Natural killer cell treated with Interleukin-12 subunit alpha and Interleukin-12 subunit beta and Interleukin-15 and Interleukin-18, amount 100 ng/mL, for 72 hours (primary cell): ENCODE data around the gene PLET1. TPM values are rescaled to one million over a fixed set of nuclear protein-coding genes. Genes with fewer than 3 reads are reported as not detected.
A peak's percentile ranks its signal among the peaks of the same experiment; 100 is the strongest.

Experiments
- ATAC-seq, 2 donors: fragments of 150-1000 bp; cut with Tn5 transposase in 1 of 2; sonication (Bioruptor Pico), chemical (Tn5 transposase) in 1 of 2; 2 replicates each; pipeline ENCODE4 v1.10.0; 2021
- DNase-seq: peaks from one replicate; pipeline ENCODE4 v3.0.0; 2022; ENCODE audit warnings: low spot score
- H3K27ac Mint-ChIP-seq, 2 donors: 1 replicate in 1 of 2; 2 replicates in 1 of 2; pipeline ENCODE4 v1.8.0; 2022; ENCODE audit warnings: mixed read lengths in 2 of 2, mild to moderate bottlenecking in 1 of 2, moderate library complexity in 1 of 2
- H3K27me3 Mint-ChIP-seq, 2 donors: 1 replicate in 1 of 2; 2 replicates in 1 of 2; pipeline ENCODE4 v1.8.0; 2022; ENCODE audit warnings: mixed read lengths in 2 of 2
- H3K36me3 Mint-ChIP-seq: one replicate; pipeline ENCODE4 v1.8.0; 2022; ENCODE audit warnings: mixed read lengths
- H3K4me1 Mint-ChIP-seq, 2 donors: 1 replicate in 1 of 2; 2 replicates in 1 of 2; pipeline ENCODE4 v1.8.0; 2022; ENCODE audit warnings: low read depth in 2 of 2, mixed read lengths in 2 of 2, mild to moderate bottlenecking in 1 of 2
- H3K4me3 Mint-ChIP-seq: one replicate; pipeline ENCODE4 v1.8.0; 2022; ENCODE audit warnings: mixed read lengths
- H3K9me3 Mint-ChIP-seq: 2 replicates; pipeline ENCODE4 v1.8.0; 2022; ENCODE audit warnings: mixed read lengths
- total RNA-seq, 2 donors: library from RNA; stranded (reverse); gene quantifications; one replicate each; pipeline ENCODE4 v1.2.3, GENCODE V29; 2022

Gene PLET1
- total RNA-seq, 2 donors from 2014 or later: not detected

GRCh38 chr11:112293614-112294013 lies 33.0 kb upstream of the PLET1 start:
- Mint-ChIP-seq H3K36me3 (peaks cover 5% of the 10 kb centered on the region), H3K27ac (no peak overlapping the region), H3K4me3 (no peak overlapping the region), H3K4me1 (peaks cover 23% of the 10 kb centered on the region in 2 donors), H3K27me3 (peaks cover 0 to 9% of the 10 kb centered on the region in 2 donors), H3K9me3 (no peaks in the 10 kb centered on the region)
- no peak for ATAC-seq
- DNase-seq: no peak

GRCh38 chr11:112292785-112293407 lies 32.2 kb upstream of the PLET1 start:
- no peaks in the 10 kb centered on the region for H3K9me3 Mint-ChIP-seq
- H3K27me3 Mint-ChIP-seq: peaks cover 4 to 9% of the 10 kb centered on the region in 2 donors
- H3K4me1 Mint-ChIP-seq: peaks cover 20% of the 10 kb centered on the region in 2 donors
- DNase-seq: no peak
- peak overlapping the region in 1 of 2 donors; percentile 57 for H3K27ac Mint-ChIP-seq
- peaks cover 5% of the 10 kb centered on the region for H3K36me3 Mint-ChIP-seq
- no peak for ATAC-seq
- no peak overlapping the region for H3K4me3 Mint-ChIP-seq

GRCh38 chr11:112292188-112292587 lies 31.5 kb upstream of the PLET1 start:
- Mint-ChIP-seq H3K4me3 (no peak overlapping the region), H3K9me3 (no peaks in the 10 kb centered on the region), H3K27me3 (peaks cover 4 to 9% of the 10 kb centered on the region in 2 donors), H3K36me3 (peaks cover 5% of the 10 kb centered on the region), H3K4me1 (peaks cover 13% of the 10 kb centered on the region in 2 donors), H3K27ac (peak overlapping the region in 1 of 2 donors; percentile 57)
- ATAC-seq (no peak), DNase-seq (no peak)

GRCh38 chr11:112291191-112291590 lies 30.5 kb upstream of the PLET1 start:
- H3K9me3 Mint-ChIP-seq: no peaks in the 10 kb centered on the region
- no peak overlapping the region for H3K27ac Mint-ChIP-seq
- peaks cover 8 to 9% of the 10 kb centered on the region in 2 donors for H3K4me1 Mint-ChIP-seq
- DNase-seq (no peak), ATAC-seq (no peak)
- H3K4me3 Mint-ChIP-seq: no peak overlapping the region
- peaks cover 5% of the 10 kb centered on the region for H3K36me3 Mint-ChIP-seq
- H3K27me3 Mint-ChIP-seq: peaks cover 4 to 9% of the 10 kb centered on the region in 2 donors

- ATAC-seq: no peak
- Mint-ChIP-seq H3K27me3 (peaks cover 4 to 9% of the 10 kb centered on the region in 2 donors), H3K4me1 (peaks cover 8 to 9% of the 10 kb centered on the region in 2 donors), H3K9me3 (no peaks in the 10 kb centered on the region), H3K27ac (no peak overlapping the region), H3K4me3 (peak overlapping the region; percentile 73), H3K36me3 (peaks cover 5% of the 10 kb centered on the region)
- no peak for DNase-seq
These were observed 29.8 kb upstream of the PLET1 start for GRCh38 chr11:112290493-112290850.

GRCh38 chr11:112289588-112290492 lies 29.2 kb upstream of the PLET1 start:
- Mint-ChIP-seq H3K9me3 (no peaks in the 10 kb centered on the region), H3K27ac (no peak overlapping the region), H3K36me3 (peaks cover 5% of the 10 kb centered on the region), H3K4me3 (peak overlapping the region; percentile 73), H3K27me3 (peaks cover 4 to 9% of the 10 kb centered on the region in 2 donors), H3K4me1 (peaks cover 6 to 8% of the 10 kb centered on the region in 2 donors)
- DNase-seq: peak; percentile 87
- peak; percentile 97 to 98 for ATAC-seq

- H3K36me3 Mint-ChIP-seq: peaks cover 5% of the 10 kb centered on the region
- H3K4me3 Mint-ChIP-seq: peak overlapping the region; percentile 4
- DNase-seq: no peak
- H3K27ac Mint-ChIP-seq: no peak overlapping the region
- no peak for ATAC-seq
- peaks cover 4 to 9% of the 10 kb centered on the region in 2 donors for H3K27me3 Mint-ChIP-seq
- no peaks in the 10 kb centered on the region for H3K9me3 Mint-ChIP-seq
- H3K4me1 Mint-ChIP-seq: peaks cover 6 to 8% of the 10 kb centered on the region in 2 donors
These were observed 27.4 kb upstream of the PLET1 start for GRCh38 chr11:112288021-112288420.

GRCh38 chr11:112285841-112286311 lies 25.2 kb upstream of the PLET1 start:
- Mint-ChIP-seq H3K27me3 (peaks cover 0 to 4% of the 10 kb centered on the region in 2 donors), H3K4me1 (peaks cover 3 to 8% of the 10 kb centered on the region in 2 donors), H3K36me3 (no peaks in the 10 kb centered on the region), H3K27ac (no peak overlapping the region), H3K9me3 (no peaks in the 10 kb centered on the region), H3K4me3 (no peak overlapping the region)
- ATAC-seq: no peak
- DNase-seq: no peak

GRCh38 chr11:112281726-112282125 lies 21.1 kb upstream of the PLET1 start:
- no peak for DNase-seq
- no peak overlapping the region for H3K27ac Mint-ChIP-seq
- H3K4me3 Mint-ChIP-seq: no peak overlapping the region
- no peaks in the 10 kb centered on the region for H3K27me3 Mint-ChIP-seq
- H3K9me3 Mint-ChIP-seq: no peaks in the 10 kb centered on the region
- no peak for ATAC-seq
- no peaks in the 10 kb centered on the region for H3K36me3 Mint-ChIP-seq
- peaks cover 7 to 12% of the 10 kb centered on the region in 2 donors for H3K4me1 Mint-ChIP-seq

- H3K27me3 Mint-ChIP-seq: no peaks in the 10 kb centered on the region
- H3K4me3 Mint-ChIP-seq: peak overlapping the region; percentile 97
- H3K4me1 Mint-ChIP-seq: peaks cover 7 to 12% of the 10 kb centered on the region in 2 donors
- H3K27ac Mint-ChIP-seq: peak overlapping the region in 1 of 2 donors; percentile 87
- H3K9me3 Mint-ChIP-seq: no peaks in the 10 kb centered on the region
- ATAC-seq (peak; percentile 88 to 89), DNase-seq (peak; percentile 80)
- H3K36me3 Mint-ChIP-seq: no peaks in the 10 kb centered on the region
These were observed 19.8 kb upstream of the PLET1 start for GRCh38 chr11:112280268-112281126.

- Mint-ChIP-seq H3K4me3 (peak overlapping the region; percentile 97), H3K4me1 (peaks cover 7 to 12% of the 10 kb centered on the region in 2 donors), H3K27ac (peak overlapping the region in 1 of 2 donors; percentile 87), H3K27me3 (no peaks in the 10 kb centered on the region), H3K9me3 (no peaks in the 10 kb centered on the region), H3K36me3 (no peaks in the 10 kb centered on the region)
- ATAC-seq (peak; percentile 70 to 82), DNase-seq (peak; percentile 75)
These were observed 19.2 kb upstream of the PLET1 start for GRCh38 chr11:112279901-112280267.

GRCh38 chr11:112278803-112279202 lies 18.1 kb upstream of the PLET1 start:
- DNase-seq (no peak), ATAC-seq (no peak)
- H3K9me3 Mint-ChIP-seq: no peaks in the 10 kb centered on the region
- H3K27me3 Mint-ChIP-seq: no peaks in the 10 kb centered on the region
- H3K36me3 Mint-ChIP-seq: no peaks in the 10 kb centered on the region
- H3K4me3 Mint-ChIP-seq: no peak overlapping the region
- peaks cover 7 to 12% of the 10 kb centered on the region in 2 donors for H3K4me1 Mint-ChIP-seq
- no peak overlapping the region for H3K27ac Mint-ChIP-seq

GRCh38 chr11:112277941-112278340 lies 17.3 kb upstream of the PLET1 start:
- H3K27ac Mint-ChIP-seq: peak overlapping the region in 1 of 2 donors; percentile 43
- no peak overlapping the region for H3K4me3 Mint-ChIP-seq
- peaks cover 7 to 12% of the 10 kb centered on the region in 2 donors for H3K4me1 Mint-ChIP-seq
- no peaks in the 10 kb centered on the region for H3K9me3 Mint-ChIP-seq
- H3K27me3 Mint-ChIP-seq: no peaks in the 10 kb centered on the region
- DNase-seq (no peak), ATAC-seq (no peak)
- no peaks in the 10 kb centered on the region for H3K36me3 Mint-ChIP-seq
